Retinal pigment epithelial cell (primary cell): ENCODE measurements around the gene SS18L1.
A peak's percentile ranks its signal among the peaks of the same experiment; 100 is the strongest.

Experiments
- DNase-seq: peaks from one replicate; pipeline ENCODE4 v3.0.0-alpha.2; 2010; ENCODE audit warnings: low read depth
- H3K4me3 ChIP-seq: 2 replicates; pipeline ENCODE4 v1.5.1; 2011; ENCODE audit warnings: mild to moderate bottlenecking, low read length, control low read depth, moderate library complexity
- TF ChIP-seq, protein P1 (sequence below): conservative IDR thresholded peaks from 2 replicates; pipeline ENCODE4 v1.5.1; 2011; ENCODE audit warnings: low read depth, low read length, control low read depth, inconsistent platforms

Gene SS18L1

DNA sequence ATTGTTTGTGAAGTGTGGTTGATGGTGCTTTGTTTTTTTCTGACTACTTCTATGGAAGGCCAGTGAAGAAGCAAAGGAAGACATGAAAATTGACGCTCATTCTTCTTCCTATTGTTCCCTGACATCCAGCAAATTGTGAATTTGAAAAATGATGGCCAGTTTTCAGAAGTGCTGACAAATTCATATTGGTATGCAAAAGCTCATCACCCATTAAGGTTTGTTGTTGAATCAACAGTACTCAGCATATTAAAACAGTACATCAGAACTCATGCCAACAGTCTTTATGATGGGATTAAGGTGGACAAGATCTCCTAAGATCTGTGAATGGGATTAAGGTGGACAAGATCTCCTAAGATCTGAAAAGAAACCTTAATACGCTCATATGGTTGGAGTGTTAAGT is 38.2 kb downstream of the SS18L1 start:
- DNase-seq = no peak
- H3K4me3 ChIP-seq = peak overlapping the region; percentile 96
- TF ChIP-seq, protein P1, sequence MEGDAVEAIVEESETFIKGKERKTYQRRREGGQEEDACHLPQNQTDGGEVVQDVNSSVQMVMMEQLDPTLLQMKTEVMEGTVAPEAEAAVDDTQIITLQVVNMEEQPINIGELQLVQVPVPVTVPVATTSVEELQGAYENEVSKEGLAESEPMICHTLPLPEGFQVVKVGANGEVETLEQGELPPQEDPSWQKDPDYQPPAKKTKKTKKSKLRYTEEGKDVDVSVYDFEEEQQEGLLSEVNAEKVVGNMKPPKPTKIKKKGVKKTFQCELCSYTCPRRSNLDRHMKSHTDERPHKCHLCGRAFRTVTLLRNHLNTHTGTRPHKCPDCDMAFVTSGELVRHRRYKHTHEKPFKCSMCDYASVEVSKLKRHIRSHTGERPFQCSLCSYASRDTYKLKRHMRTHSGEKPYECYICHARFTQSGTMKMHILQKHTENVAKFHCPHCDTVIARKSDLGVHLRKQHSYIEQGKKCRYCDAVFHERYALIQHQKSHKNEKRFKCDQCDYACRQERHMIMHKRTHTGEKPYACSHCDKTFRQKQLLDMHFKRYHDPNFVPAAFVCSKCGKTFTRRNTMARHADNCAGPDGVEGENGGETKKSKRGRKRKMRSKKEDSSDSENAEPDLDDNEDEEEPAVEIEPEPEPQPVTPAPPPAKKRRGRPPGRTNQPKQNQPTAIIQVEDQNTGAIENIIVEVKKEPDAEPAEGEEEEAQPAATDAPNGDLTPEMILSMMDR = no peak

DNA sequence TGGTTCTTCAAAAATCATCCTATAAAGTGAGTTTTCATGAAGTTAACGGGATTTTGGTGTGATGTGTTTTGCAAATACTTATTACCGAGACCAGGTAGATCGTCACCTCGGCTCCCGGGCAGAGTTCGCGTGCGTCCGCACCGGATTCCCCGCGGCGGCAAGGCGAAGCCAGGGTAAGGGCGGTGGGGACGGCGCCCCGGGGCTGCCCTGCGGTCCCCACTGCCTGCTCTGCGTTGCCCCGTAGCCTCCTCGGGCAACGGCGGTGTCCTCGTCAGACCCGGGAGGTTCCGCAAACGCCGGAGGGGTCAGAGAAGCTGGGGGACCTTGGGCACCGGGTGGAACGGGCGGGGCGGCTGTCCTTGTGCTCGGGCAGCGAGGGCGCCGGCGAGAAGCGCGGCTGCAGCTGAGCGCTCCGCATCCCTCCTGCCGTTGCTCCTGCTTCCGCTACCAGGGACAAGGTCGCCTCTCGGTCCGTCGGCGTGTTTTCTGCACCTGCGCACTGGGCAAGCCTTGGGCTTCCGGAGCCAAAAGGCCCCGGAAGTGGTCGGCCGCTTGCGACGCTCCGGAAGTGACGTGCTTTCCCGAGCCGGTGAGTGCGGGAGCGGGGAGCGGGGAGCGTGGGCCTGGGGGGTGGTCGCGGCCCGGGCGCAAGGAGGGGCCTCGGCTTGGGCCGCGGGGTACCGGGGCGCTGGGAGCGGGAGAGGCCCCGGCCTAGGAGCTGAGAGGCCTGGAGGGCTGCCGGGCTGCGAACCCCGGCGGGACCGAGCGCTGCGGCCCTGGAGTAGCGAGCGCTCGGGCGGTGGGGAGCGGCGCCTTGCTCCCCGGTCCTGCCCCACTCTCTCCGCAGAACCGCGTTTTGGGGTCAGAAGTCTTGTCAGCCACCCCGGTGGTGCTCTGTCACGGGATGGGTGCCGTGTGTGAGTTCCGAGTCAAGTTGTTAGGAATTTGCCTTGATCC is 39.2 kb downstream of the SS18L1 start, which contains the start of gene MTG2:
Gene MTG2 (plus strand): TSS at position 560 of the 957 bp plus-strand sequence. CDS start 10,393 bp downstream, outside the sequence.
- TF ChIP-seq, protein P1 = no peak
- peak within 1 kb of the TSS; percentile 96 for H3K4me3 ChIP-seq
- peak; percentile 80 for DNase-seq

DNA sequence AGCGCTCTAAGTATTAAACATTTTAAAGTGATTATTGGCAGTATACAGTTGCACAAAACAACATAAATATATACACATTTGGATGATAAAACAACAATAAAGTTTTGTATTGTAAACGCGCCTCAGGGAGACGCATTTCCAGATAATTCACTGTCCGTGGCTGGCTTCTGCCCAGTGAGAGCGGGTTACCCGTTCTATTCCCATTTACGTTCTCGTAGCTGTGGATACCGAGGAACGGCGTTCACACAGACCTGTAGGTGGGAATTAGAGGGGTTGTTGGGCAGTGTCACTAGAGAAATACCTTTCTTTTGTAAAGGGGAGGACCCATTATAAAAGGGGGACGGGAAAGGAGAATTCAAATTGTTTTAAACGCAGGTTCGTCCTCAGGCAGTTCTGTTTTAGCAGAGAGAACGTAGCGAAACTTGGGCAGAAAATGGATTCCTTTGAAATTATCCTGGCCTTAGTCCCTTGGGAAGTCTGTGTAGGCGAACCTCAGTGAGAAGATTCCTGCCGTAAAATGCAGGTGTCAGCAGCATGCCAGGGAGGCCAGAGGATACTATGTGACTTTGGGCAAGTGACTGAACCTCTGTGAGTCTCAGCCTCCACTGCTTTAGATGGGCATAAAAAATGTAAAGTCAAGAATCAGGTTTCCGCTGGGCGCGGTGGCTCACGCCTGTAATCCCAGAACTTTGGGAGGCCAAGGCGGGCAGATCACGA is 40.0 kb downstream of the SS18L1 start:
- TF ChIP-seq, protein P1 = no peak
- no peak for DNase-seq
- H3K4me3 ChIP-seq = peak overlapping the region; percentile 96

DNA sequence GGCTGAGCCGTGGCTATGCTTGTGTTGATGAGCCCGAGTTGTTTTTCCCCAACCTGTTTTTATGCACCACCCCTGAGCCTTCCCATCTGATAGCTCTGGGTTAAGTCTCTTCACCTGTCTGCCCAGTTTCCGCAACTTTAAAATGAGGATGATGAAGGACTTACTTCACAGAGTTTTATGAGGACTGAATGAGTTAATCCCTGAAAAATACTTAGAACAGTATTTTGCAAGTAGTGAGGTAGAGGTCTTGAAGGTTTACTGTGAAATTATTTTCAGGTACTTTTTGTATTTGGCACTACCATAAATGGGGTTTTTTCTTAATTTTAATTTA is 42.5 kb downstream of the SS18L1 start:
- TF ChIP-seq, protein P1 = no peak
- H3K4me3 ChIP-seq = no peak overlapping the region
- no peak for DNase-seq

DNA sequence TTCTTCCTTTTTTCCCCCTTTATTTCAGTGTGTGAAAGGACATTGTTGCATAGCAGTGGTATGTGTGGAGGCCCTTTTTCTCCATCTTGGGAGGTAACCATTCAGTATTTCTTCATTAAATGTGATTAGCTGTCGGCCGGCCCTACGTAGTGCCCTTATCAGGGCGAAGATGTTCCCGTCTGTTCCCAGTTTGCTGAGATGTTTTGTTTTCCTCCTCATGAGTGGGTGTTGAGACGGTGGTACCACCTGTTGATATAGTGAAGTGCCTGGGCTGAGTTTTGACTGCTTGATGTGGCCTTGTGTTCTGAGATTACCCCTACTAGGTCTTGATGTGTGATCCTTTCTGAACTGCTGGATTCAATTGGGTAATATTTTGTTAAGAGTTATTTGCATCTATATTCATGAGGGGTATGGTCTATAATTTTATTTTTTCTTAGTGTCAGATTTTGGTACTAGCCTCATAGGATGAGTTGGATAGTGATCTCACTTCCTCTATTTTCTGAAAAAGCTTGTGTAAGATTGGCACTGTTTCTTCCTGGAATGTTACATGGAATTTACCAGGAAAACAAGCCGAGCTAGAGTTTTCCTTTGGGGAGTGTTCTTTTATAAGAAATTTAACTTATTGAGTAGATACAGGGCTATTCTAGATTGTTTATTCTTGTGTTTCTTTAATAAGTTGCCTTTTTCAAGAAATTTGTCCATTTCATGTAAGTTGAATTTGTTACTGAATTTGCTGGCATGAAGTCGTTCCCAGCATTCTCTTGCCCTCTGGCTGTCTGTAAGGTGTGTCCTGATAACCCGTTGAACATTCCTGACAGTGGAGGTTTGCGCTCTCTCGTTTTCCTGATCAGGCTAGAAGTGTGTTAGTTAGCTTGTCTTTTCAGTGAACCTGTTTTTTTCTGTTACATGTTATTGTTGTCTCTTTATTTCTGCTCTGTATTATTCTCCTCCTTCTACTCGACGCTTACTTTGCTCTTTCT is 43.6 kb downstream of the SS18L1 start:
- DNase-seq = no peak
- no peak overlapping the region for H3K4me3 ChIP-seq
- TF ChIP-seq, protein P1 = no peak

DNA sequence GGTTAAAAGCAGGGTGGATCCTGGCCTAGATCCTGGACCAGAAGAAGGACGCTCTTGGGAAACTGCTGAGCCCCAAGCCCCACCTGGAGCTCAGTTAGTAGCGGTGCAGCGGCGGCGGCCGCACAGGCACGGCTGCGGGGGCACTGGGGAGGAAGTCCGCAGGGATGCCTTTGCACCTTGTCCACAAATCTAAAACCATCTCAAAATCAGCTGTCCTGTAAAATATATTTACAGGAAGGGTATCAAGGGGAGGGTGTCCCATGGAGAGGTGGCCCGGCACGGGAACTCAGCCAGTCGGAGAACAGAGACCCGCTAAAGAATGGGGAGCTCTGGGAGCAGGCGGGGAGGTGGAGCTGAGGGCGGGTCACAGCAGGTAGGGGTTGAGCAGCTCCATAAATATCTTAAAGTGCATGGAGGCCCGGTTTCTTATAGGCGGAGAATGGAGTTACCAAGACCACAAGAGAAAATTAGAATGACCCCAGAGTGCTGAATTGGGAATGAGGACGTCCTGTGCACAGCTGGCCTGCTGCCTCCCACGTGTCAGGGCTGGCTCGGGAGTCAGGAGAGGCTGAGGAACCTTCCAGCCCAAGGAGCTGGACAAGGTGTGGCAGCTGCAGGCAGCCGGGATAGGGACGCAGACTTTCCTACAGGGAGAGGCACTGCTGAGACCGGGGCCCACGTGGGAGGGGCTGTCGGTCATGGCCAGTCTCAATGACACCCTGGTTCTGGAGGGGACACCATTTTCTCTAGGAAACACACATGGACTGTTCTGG is 47.3 kb downstream of the SS18L1 start:
- no peak for DNase-seq
- no peak overlapping the region for H3K4me3 ChIP-seq
- TF ChIP-seq, protein P1 = no peak
